ENCODE results near the gene HCN2. TPM values are rescaled to one million over a fixed set of nuclear protein-coding genes. Genes with fewer than 3 reads are reported as not detected.

The HCN2 gene
- total RNA-seq, 4 donors from 2014 or later, result not detected

GRCh38 chr19:611481-611868, 21.8 kb downstream of the HCN2 start:
- no peak for TF ChIP-seq CTCF (IDR thresholded peaks at IDR 0.05; ENCODE audit: low read depth)

GRCh38 chr19:612941-613340, 23.3 kb downstream of the HCN2 start:
- TF ChIP-seq CTCF (IDR thresholded peaks at IDR 0.05; ENCODE audit: low read depth), result no peak

DNA sequence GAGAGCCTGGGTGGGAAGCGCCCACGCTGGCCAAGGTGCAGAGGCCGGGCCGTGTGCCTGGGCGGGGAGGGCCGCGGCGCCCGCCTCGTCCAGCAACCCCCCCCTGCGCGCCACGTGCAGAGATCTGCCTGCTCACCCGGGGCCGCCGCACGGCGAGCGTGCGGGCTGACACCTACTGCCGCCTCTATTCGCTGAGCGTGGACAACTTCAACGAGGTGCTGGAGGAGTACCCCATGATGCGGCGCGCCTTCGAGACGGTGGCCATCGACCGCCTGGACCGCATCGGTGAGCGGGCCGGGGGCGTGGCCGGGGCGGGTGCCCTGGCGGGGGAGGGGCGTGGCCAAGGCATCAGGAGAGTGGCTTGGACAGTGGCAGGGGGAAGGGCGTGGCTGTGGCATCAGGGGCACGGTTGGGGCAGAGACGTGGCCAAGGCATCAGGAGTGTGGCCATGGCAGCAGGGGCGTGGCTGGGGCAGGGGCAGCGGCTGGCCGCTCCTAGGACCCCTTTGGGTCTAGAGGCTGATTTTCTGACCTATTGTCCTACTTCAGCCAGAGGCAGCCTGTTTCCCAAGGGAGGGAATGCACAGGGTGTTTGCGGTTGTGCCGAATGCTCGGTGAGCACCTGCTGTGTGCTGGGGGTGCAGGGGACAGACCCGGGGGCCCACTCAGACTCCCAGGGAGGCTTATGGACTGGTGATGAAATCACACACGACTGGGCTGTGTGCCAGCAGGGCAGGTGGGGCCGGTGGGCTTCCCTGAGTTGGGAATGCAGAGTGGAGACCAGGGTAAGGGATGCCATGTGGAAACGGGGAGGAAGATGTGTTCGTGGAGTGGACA, 24.3 kb downstream of the HCN2 start:
- TF ChIP-seq CTCF (IDR thresholded peaks at IDR 0.05; ENCODE audit: low read depth), result no peak

DNA sequence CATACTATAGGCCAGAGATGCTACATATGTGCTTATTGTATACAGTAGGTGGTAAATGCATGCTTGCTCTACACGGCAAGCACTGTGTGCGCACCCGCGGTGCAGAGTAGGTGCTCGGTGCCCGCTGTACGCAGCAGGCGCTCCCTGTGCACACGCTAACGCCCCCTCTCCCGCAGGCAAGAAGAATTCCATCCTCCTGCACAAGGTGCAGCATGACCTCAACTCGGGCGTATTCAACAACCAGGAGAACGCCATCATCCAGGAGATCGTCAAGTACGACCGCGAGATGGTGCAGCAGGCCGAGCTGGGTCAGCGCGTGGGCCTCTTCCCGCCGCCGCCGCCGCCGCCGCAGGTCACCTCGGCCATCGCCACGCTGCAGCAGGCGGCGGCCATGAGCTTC, 25.9 kb downstream of the HCN2 start:
- no peak for TF ChIP-seq CTCF (IDR thresholded peaks at IDR 0.05; ENCODE audit: low read depth)

GRCh38 chr19:616062-616700, 26.5 kb downstream of the HCN2 start:
- TF ChIP-seq CTCF (IDR thresholded peaks at IDR 0.05; ENCODE audit: low read depth), result no peak

DNA sequence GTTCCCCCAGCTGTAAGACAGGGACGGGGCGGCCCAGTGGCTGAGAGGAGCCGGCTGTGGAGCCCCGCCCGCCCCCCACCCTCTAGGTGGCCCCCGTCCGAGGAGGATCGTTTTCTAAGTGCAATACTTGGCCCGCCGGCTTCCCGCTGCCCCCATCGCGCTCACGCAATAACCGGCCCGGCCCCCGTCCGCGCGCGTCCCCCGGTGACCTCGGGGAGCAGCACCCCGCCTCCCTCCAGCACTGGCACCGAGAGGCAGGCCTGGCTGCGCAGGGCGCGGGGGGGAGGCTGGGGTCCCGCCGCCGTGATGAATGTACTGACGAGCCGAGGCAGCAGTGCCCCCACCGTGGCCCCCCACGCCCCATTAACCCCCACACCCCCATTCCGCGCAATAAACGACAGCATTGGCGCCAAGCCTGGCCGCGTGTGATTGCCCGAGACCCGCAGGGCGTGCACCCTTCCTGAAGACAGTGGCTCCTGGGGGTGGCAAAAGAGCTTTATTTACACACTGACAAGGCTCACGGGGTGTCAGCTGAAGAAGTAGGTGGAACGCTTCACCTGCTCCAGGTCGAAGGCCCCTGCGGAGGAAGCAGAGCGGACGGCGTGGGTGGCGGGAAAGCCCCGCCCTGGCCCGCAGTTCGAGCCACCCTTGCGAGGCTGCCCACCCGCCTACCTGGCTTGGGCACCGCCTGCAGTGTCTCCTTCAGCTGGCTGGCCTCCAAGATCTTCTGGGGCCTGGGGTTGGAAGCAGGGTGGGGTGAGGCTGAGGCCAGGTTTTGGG, 27.3 kb downstream of the HCN2 start:
- TF ChIP-seq CTCF (IDR thresholded peaks at IDR 0.05; ENCODE audit: low read depth), result no peak

All from subcutaneous adipose tissue (tissue), 4 donors.